ENCODE results near the gene LARGE1.

LARGE1 gene

GRCh38 chr22:33361581-33361980 lies 558.7 kb downstream of the LARGE1 start:
- TF ChIP-seq CTCF (IDR thresholded peaks at IDR 0.05; ENCODE audit: unreplicated experiment in 3 of 3): no peak
- no peak overlapping the region for H3K4me3 Mint-ChIP-seq

GRCh38 chr22:33357981-33358399 lies 562.3 kb downstream of the LARGE1 start:
- peaks cover 6% of the 10 kb centered on the region for H3K4me1 Mint-ChIP-seq
- no peak overlapping the region for H3K4me3 Mint-ChIP-seq
- peak overlapping the region in 1 of 3 experiments; percentile 31 for H3K27ac Mint-ChIP-seq
- H3K9me3 Mint-ChIP-seq: no peaks in the 10 kb centered on the region
- peaks cover 13% of the 10 kb centered on the region for H3K36me3 Mint-ChIP-seq (ENCODE audit: low read depth)
- TF ChIP-seq CTCF (IDR thresholded peaks at IDR 0.05; ENCODE audit: unreplicated experiment in 3 of 3): no peak
- H3K27me3 Mint-ChIP-seq (ENCODE audit: low read depth): no peaks in the 10 kb centered on the region

More at GRCh38 chr22:33361581-33361980, 558.7 kb downstream of the LARGE1 start:
- H3K27ac Mint-ChIP-seq: no peak overlapping the region
- peaks cover 27% of the 10 kb centered on the region for H3K36me3 Mint-ChIP-seq (ENCODE audit: low read depth)
- H3K27me3 Mint-ChIP-seq (ENCODE audit: low read depth): no peaks in the 10 kb centered on the region
- no peaks in the 10 kb centered on the region for H3K9me3 Mint-ChIP-seq
- no peaks in the 10 kb centered on the region for H3K4me1 Mint-ChIP-seq

GRCh38 chr22:33354928-33355327 lies 565.3 kb downstream of the LARGE1 start:
- H3K36me3 Mint-ChIP-seq (ENCODE audit: low read depth): peaks cover 16% of the 10 kb centered on the region

GRCh38 chr22:33353502-33353901 lies 566.8 kb downstream of the LARGE1 start:
- H3K36me3 Mint-ChIP-seq (ENCODE audit: low read depth): peaks cover 26% of the 10 kb centered on the region
- H3K27me3 Mint-ChIP-seq (ENCODE audit: low read depth): no peaks in the 10 kb centered on the region
- peaks cover 6% of the 10 kb centered on the region for H3K4me1 Mint-ChIP-seq
- H3K9me3 Mint-ChIP-seq: peaks cover 7% of the 10 kb centered on the region
- peak overlapping the region in 1 of 3 experiments; percentile 43 for H3K27ac Mint-ChIP-seq
- no peak overlapping the region for H3K4me3 Mint-ChIP-seq
- no peak for TF ChIP-seq CTCF (IDR thresholded peaks at IDR 0.05; ENCODE audit: unreplicated experiment in 3 of 3)

More at GRCh38 chr22:33354928-33355327, 565.3 kb downstream of the LARGE1 start:
- no peak for TF ChIP-seq CTCF (IDR thresholded peaks at IDR 0.05; ENCODE audit: unreplicated experiment in 3 of 3)
- Mint-ChIP-seq H3K27me3 (ENCODE audit: low read depth) (no peaks in the 10 kb centered on the region), H3K27ac (no peak overlapping the region), H3K4me1 (peaks cover 6% of the 10 kb centered on the region), H3K9me3 (peaks cover 2% of the 10 kb centered on the region), H3K4me3 (no peak overlapping the region)

- TF ChIP-seq CTCF (IDR thresholded peaks at IDR 0.05; ENCODE audit: unreplicated experiment in 3 of 3): no peak
- Mint-ChIP-seq H3K4me1 (peaks cover 6% of the 10 kb centered on the region), H3K27ac (peak overlapping the region in 1 of 3 experiments; percentile 43), H3K27me3 (ENCODE audit: low read depth) (no peaks in the 10 kb centered on the region), H3K9me3 (peaks cover 8% of the 10 kb centered on the region), H3K4me3 (no peak overlapping the region), H3K36me3 (ENCODE audit: low read depth) (peaks cover 29% of the 10 kb centered on the region)
Observed at GRCh38 chr22:33352768-33353167, 567.5 kb downstream of the LARGE1 start.

- peaks cover 10% of the 10 kb centered on the region for H3K9me3 Mint-ChIP-seq
- peaks cover 6% of the 10 kb centered on the region for H3K4me1 Mint-ChIP-seq
- H3K36me3 Mint-ChIP-seq (ENCODE audit: low read depth): peaks cover 27% of the 10 kb centered on the region
- no peaks in the 10 kb centered on the region for H3K27me3 Mint-ChIP-seq (ENCODE audit: low read depth)
- no peak overlapping the region for H3K4me3 Mint-ChIP-seq
- TF ChIP-seq CTCF (IDR thresholded peaks at IDR 0.05; ENCODE audit: unreplicated experiment in 3 of 3): no peak
- no peak overlapping the region for H3K27ac Mint-ChIP-seq
Observed at GRCh38 chr22:33350961-33351360, 569.3 kb downstream of the LARGE1 start.

Data from nephron (organoid).